Fibroblast of the aortic adventitia (primary cell): ENCODE results near the gene PDCD10. TPM values are rescaled to one million over a fixed set of nuclear protein-coding genes. Genes with fewer than 3 reads are reported as not detected.

Experiments
- DNase-seq: peaks from one replicate; pipeline ENCODE4 v3.0.0-alpha.2; 2010; ENCODE audit warnings: low read depth
- H3K4me3 ChIP-seq: 2 replicates; pipeline ENCODE4 v1.5.1; 2011; ENCODE audit warnings: low read depth, mild to moderate bottlenecking, control low read depth, low read length, moderate library complexity
- total RNA-seq: library from RNA; depleted of rRNA; stranded (reverse); fragments of >200 nt; gene quantifications from 2 replicates; pipeline ENCODE4 v1.2.3, GENCODE V29; 2012; ENCODE audit warnings: low replicate concordance
- TF ChIP-seq, protein P1 (sequence below): IDR thresholded peaks from 2 replicates; pipeline ENCODE4 v1.5.1; 2011; ENCODE audit warnings: mild to moderate bottlenecking, low read length, control low read depth, inconsistent platforms; ENCODE audit not compliant: insufficient read depth

PDCD10 gene
- total RNA-seq, 1 donor = 64.8 TPM

GRCh38 chr3:167772992-167773391 is 38.3 kb upstream of the PDCD10 start:
- TF ChIP-seq, protein P1, sequence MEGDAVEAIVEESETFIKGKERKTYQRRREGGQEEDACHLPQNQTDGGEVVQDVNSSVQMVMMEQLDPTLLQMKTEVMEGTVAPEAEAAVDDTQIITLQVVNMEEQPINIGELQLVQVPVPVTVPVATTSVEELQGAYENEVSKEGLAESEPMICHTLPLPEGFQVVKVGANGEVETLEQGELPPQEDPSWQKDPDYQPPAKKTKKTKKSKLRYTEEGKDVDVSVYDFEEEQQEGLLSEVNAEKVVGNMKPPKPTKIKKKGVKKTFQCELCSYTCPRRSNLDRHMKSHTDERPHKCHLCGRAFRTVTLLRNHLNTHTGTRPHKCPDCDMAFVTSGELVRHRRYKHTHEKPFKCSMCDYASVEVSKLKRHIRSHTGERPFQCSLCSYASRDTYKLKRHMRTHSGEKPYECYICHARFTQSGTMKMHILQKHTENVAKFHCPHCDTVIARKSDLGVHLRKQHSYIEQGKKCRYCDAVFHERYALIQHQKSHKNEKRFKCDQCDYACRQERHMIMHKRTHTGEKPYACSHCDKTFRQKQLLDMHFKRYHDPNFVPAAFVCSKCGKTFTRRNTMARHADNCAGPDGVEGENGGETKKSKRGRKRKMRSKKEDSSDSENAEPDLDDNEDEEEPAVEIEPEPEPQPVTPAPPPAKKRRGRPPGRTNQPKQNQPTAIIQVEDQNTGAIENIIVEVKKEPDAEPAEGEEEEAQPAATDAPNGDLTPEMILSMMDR = no peak

GRCh38 chr3:167762296-167762695 is 27.6 kb upstream of the PDCD10 start:
- TF ChIP-seq, protein P1 = no peak
- no peak overlapping the region for H3K4me3 ChIP-seq
- no peak for DNase-seq

More at GRCh38 chr3:167772992-167773391, 38.3 kb upstream of the PDCD10 start:
- DNase-seq = no peak
- no peak overlapping the region for H3K4me3 ChIP-seq

- TF ChIP-seq, protein P1 = no peak
Observed at GRCh38 chr3:167761302-167761701, 26.6 kb upstream of the PDCD10 start.

DNA sequence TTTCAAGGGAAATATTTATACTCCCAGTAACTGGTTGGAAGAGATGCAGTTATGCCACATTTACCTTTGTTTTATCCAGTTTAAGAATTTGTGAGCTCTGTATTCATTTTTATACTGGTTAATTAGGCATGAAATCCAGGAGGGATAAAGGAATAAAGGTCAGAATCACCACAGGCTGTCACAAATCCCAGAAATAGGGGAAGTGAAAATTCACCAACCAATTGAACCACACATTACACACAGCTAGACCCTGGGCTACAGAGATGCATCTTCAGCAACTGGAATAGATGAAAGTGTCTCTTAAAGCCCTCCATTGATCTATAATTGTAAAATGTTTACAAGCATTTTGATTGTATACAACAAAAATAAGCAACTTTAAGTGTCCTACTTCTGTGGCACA is 19.4 kb upstream of the PDCD10 start:
- TF ChIP-seq, protein P1 = no peak
- H3K4me3 ChIP-seq = no peak overlapping the region

More at GRCh38 chr3:167761302-167761701, 26.6 kb upstream of the PDCD10 start:
- no peak overlapping the region for H3K4me3 ChIP-seq
- no peak for DNase-seq

GRCh38 chr3:167750272-167750971 is 15.7 kb upstream of the PDCD10 start:
- DNase-seq = no peak
- TF ChIP-seq, protein P1 = no peak
- no peak overlapping the region for H3K4me3 ChIP-seq

More for the DNA sequence above, 19.4 kb upstream of the PDCD10 start:
- no peak for DNase-seq

GRCh38 chr3:167749728-167750127 is 15.0 kb upstream of the PDCD10 start:
- no peak for DNase-seq
- TF ChIP-seq, protein P1 = no peak
- H3K4me3 ChIP-seq = no peak overlapping the region

DNA sequence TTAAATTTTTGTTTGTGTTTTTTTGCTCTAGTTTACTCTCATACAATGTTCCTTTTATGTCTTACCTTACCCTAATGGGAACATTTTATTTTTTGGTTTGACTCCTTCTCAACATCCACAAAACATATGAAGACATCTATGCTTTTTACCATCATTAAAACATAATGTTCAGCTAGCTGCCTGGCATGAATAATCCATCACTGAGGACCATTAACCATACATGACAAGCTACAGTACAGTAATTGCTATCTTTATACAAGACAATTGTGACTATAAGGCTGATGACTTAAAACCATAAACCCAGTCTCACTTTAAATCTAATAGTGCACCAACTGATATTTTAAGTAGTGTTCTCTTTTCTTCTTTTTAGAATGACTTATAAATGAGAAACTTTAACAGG is 14.5 kb upstream of the PDCD10 start:
- H3K4me3 ChIP-seq = no peak overlapping the region
- no peak for DNase-seq
- TF ChIP-seq, protein P1 = no peak
